Parathyroid adenoma (tissue), 2 donors: ENCODE results near the gene CCSER2.

ENCODE experiments used
- H2AFZ ChIP-seq: fragments of 300-600 bp; sonication (generic); one replicate; pipeline ENCODE4 v1.7.0; 2017; ENCODE audit warnings: antibody characterized with exemption, mild to moderate bottlenecking
- H3K27ac ChIP-seq: fragments of 300-600 bp; sonication (generic); one replicate; pipeline ENCODE4 v1.7.0; 2017
- H3K27me3 ChIP-seq: fragments of 300-600 bp; sonication (generic); one replicate; pipeline ENCODE4 v1.7.0; 2017; ENCODE audit warnings: low read length; ENCODE audit not compliant: control insufficient read depth, insufficient read depth
- H3K36me3 ChIP-seq: fragments of 300-600 bp; sonication (generic); one replicate; pipeline ENCODE4 v1.7.0; 2017; ENCODE audit warnings: low read length; ENCODE audit not compliant: control insufficient read depth, insufficient read depth
- H3K4me1 ChIP-seq: fragments of 300-600 bp; sonication (generic); one replicate; pipeline ENCODE4 v1.7.0; 2017; ENCODE audit warnings: control low read depth
- H3K4me2 ChIP-seq: fragments of 300-600 bp; sonication (generic); one replicate; pipeline ENCODE4 v1.7.0; 2017; ENCODE audit warnings: low read length
- H3K4me3 ChIP-seq: fragments of 300-600 bp; sonication (generic); one replicate; pipeline ENCODE4 v1.7.0; 2017; ENCODE audit warnings: low read depth, low read length
- H3K79me2 ChIP-seq: fragments of 300-600 bp; sonication (generic); one replicate; pipeline ENCODE4 v1.7.0; 2017; ENCODE audit warnings: control low read depth
- H3K9ac ChIP-seq: fragments of 300-600 bp; sonication (generic); one replicate; pipeline ENCODE4 v1.7.0; 2017; ENCODE audit warnings: mild to moderate bottlenecking
- H3K9me3 ChIP-seq: fragments of 300-600 bp; sonication (generic); one replicate; pipeline ENCODE4 v1.7.0; 2017; ENCODE audit warnings: low read length; ENCODE audit not compliant: control insufficient read depth
- CTCF ChIP-seq: fragments of 300-600 bp; sonication (generic); IDR thresholded peaks from one replicate; pipeline ENCODE4 v1.7.0; 2017; ENCODE audit warnings: antibody characterized with exemption, mild to moderate bottlenecking
- donor health status: primary hyperparathyroidism.

The CCSER2 gene

GRCh38 chr10:84302223-84302622, 26.2 kb upstream of the CCSER2 start:
- Histone ChIP-seq H3K4me3 (no peak overlapping the region), H3K4me1 (peaks cover 19% of the 10 kb centered on the region), H3K79me2 (no peaks in the 10 kb centered on the region), H2AFZ (peak overlapping the region; percentile 54), H3K4me2 (no peak overlapping the region), H3K9me3 (no peaks in the 10 kb centered on the region), H3K27ac (peak overlapping the region; percentile 16), H3K36me3 (no peaks in the 10 kb centered on the region), H3K27me3 (no peaks in the 10 kb centered on the region), H3K9ac (no peak overlapping the region)
- no peak for TF ChIP-seq CTCF

GRCh38 chr10:84306751-84307384, 21.5 kb upstream of the CCSER2 start:
- no peak overlapping the region for H3K9ac ChIP-seq
- no peaks in the 10 kb centered on the region for H3K79me2 ChIP-seq
- peak overlapping the region; percentile 96 for H3K27ac ChIP-seq
- no peak overlapping the region for H3K4me3 ChIP-seq
- H2AFZ ChIP-seq, result peak overlapping the region; percentile 74
- no peak for TF ChIP-seq CTCF
- H3K27me3 ChIP-seq, result no peaks in the 10 kb centered on the region
- no peaks in the 10 kb centered on the region for H3K9me3 ChIP-seq
- H3K4me1 ChIP-seq, result peaks cover 52% of the 10 kb centered on the region
- no peak overlapping the region for H3K4me2 ChIP-seq
- no peaks in the 10 kb centered on the region for H3K36me3 ChIP-seq

- H3K4me1 ChIP-seq, result peaks cover 44% of the 10 kb centered on the region
- peak overlapping the region; percentile 74 for H2AFZ ChIP-seq
- no peaks in the 10 kb centered on the region for H3K79me2 ChIP-seq
- peak; percentile 8 for TF ChIP-seq CTCF
- no peak overlapping the region for H3K9ac ChIP-seq
- peak overlapping the region; percentile 96 for H3K27ac ChIP-seq
- no peaks in the 10 kb centered on the region for H3K9me3 ChIP-seq
- H3K4me3 ChIP-seq, result no peak overlapping the region
- no peak overlapping the region for H3K4me2 ChIP-seq
- no peaks in the 10 kb centered on the region for H3K36me3 ChIP-seq
- H3K27me3 ChIP-seq, result no peaks in the 10 kb centered on the region
These were observed 20.4 kb upstream of the CCSER2 start for GRCh38 chr10:84308021-84308420.

- peak overlapping the region; percentile 74 for H2AFZ ChIP-seq
- peak overlapping the region; percentile 96 for H3K27ac ChIP-seq
- no peaks in the 10 kb centered on the region for H3K27me3 ChIP-seq
- H3K36me3 ChIP-seq, result no peaks in the 10 kb centered on the region
- peak overlapping the region; percentile 6 for H3K4me3 ChIP-seq
- no peaks in the 10 kb centered on the region for H3K79me2 ChIP-seq
- H3K9ac ChIP-seq, result no peak overlapping the region
- no peak for TF ChIP-seq CTCF
- peak overlapping the region; percentile 48 for H3K4me2 ChIP-seq
- H3K9me3 ChIP-seq, result no peaks in the 10 kb centered on the region
- H3K4me1 ChIP-seq, result peaks cover 44% of the 10 kb centered on the region
These were observed 19.7 kb upstream of the CCSER2 start for GRCh38 chr10:84308481-84309304.
